DND-41 (cell line): ENCODE data around the gene FHIT.

Experiments used
- EZH2 ChIP-seq: IDR thresholded peaks from 3 replicates; pipeline ENCODE4 v1.6.1; 2012; ENCODE audit warnings: borderline replicate concordance, low read depth, mild to moderate bottlenecking, moderate library complexity, low read length, inconsistent platforms; ENCODE audit not compliant: severe bottlenecking
- TF ChIP-seq, protein P1 (sequence below): IDR thresholded peaks from 2 replicates; pipeline ENCODE4 v1.5.1; 2012; ENCODE audit warnings: borderline replicate concordance, low read length, moderate library complexity, mild to moderate bottlenecking; ENCODE audit not compliant: poor library complexity, severe bottlenecking; ENCODE audit errors: extremely low read depth

DNA sequence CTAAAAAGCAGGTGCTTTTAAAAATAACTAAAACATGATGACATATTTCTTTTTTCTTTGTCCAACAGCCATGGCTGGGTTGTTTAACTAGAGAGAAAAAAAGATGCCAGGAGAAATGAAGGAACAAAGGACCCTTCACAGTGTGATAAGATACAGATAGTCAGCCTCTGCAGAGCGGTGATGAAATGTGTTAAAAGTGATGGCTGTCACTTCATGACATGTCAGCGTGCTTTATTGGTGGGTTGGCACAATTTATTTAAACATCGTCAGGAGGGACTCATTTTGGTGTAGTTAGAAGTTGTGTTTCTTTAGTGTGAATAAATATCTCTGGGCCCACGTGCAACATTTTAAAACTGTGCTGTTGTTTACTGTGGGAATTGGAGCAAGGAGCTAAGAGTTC is 1314.1 kb downstream of the FHIT start:
- TF ChIP-seq, protein P1, sequence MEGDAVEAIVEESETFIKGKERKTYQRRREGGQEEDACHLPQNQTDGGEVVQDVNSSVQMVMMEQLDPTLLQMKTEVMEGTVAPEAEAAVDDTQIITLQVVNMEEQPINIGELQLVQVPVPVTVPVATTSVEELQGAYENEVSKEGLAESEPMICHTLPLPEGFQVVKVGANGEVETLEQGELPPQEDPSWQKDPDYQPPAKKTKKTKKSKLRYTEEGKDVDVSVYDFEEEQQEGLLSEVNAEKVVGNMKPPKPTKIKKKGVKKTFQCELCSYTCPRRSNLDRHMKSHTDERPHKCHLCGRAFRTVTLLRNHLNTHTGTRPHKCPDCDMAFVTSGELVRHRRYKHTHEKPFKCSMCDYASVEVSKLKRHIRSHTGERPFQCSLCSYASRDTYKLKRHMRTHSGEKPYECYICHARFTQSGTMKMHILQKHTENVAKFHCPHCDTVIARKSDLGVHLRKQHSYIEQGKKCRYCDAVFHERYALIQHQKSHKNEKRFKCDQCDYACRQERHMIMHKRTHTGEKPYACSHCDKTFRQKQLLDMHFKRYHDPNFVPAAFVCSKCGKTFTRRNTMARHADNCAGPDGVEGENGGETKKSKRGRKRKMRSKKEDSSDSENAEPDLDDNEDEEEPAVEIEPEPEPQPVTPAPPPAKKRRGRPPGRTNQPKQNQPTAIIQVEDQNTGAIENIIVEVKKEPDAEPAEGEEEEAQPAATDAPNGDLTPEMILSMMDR: no peak
- no peak for TF ChIP-seq EZH2
